ENCODE data around the gene LCN6. TPM values are rescaled to one million over a fixed set of nuclear protein-coding genes. Genes with fewer than 3 reads are reported as not detected.

The LCN6 gene
- total and polyA plus RNA-seq, 9 of the 15 experiments (the other 6 are each of a cell fraction or from before 2014, with no cell fraction given) = 0.10 to 0.45 (median 0.37) TPM; not detected in 5

GRCh38 chr9:136789523-136789937 is 41.2 kb upstream of the LCN6 start (continued):
- peak; percentile 63; the same call in 1 of the 2 replicates for TF ChIP-seq PATZ1 (CRISPR knock-in tag; IDR thresholded peaks at IDR 0.05; ENCODE audit: borderline replicate concordance)
- TF ChIP-seq ZNF311 (CRISPR knock-in tag; IDR thresholded peaks at IDR 0.05) = peak; percentile 97
- TF ChIP-seq CUX1 (CRISPR knock-in tag; IDR thresholded peaks at IDR 0.05) = peak; percentile 84
- peak; percentile 83 for TF ChIP-seq ZNF444 (CRISPR knock-in tag; IDR thresholded peaks at IDR 0.05)
- peak; percentile 76; the same call in 1 of the 2 replicates for TF ChIP-seq CREB5 (CRISPR knock-in tag; IDR thresholded peaks at IDR 0.05)
- TF ChIP-seq ZBTB17 (CRISPR knock-in tag; IDR thresholded peaks at IDR 0.05) = peak; percentile 90
- 0 out of 2 replicates have a peak, but pooled peaks have one; percentile 60 for TF ChIP-seq E4F1 (CRISPR knock-in tag; IDR thresholded peaks at IDR 0.05; ENCODE audit: borderline replicate concordance)
- peak; percentile 57; the same call in 1 of the 2 replicates for TF ChIP-seq ZBTB34 (CRISPR knock-in tag; IDR thresholded peaks at IDR 0.05)
- TF ChIP-seq ETV1 (tag; conservative IDR thresholded peaks at IDR 0.05; ENCODE audit: low read depth) = peak; percentile 28; the same call in 1 of the 2 replicates

Data from K562 (cell line).